Activated CD8-positive, alpha-beta T cell treated with anti-CD3 and anti-CD28 coated beads, Interleukin-2, amount 10 ng/mL, durations not matched to agents 7 days and 5 days (primary cell): ENCODE measurements around the gene ACTRT2. TPM values are rescaled to one million over a fixed set of nuclear protein-coding genes. Genes with fewer than 3 reads are reported as not detected.

Experiments
- ATAC-seq: fragments of 150-1000 bp; cut with Tn5 transposase; one replicate; pipeline ENCODE4 v1.10.0; 2021; ENCODE audit warnings: moderate library complexity
- CTCF ChIA-PET: fragments of 350-600 bp; sonication (Branson Sonifier 250); formaldehyde crosslinking; loops from one replicate; lab custom pipeline; 2021; ENCODE audit warnings: antibody characterized with exemption; lab: Charles Lee
- POLR2A ChIA-PET: fragments of 350-600 bp; sonication (Branson Sonifier 250); formaldehyde crosslinking; loops from one replicate; lab custom pipeline; 2021; ENCODE audit warnings: antibody characterized with exemption; lab: Charles Lee
- DNase-seq: peaks from one replicate; pipeline ENCODE4 v3.0.0-alpha.2; 2020
- H3K27ac Mint-ChIP-seq: one replicate; pipeline ENCODE4 v1.8.0; 2021; ENCODE audit warnings: mild to moderate bottlenecking, mixed read lengths
- H3K27me3 Mint-ChIP-seq: one replicate; pipeline ENCODE4 v1.8.0; 2021; ENCODE audit warnings: low read depth, mixed read lengths
- H3K36me3 Mint-ChIP-seq: one replicate; pipeline ENCODE4 v1.8.0; 2021; ENCODE audit warnings: low read depth, mixed read lengths
- H3K4me1 Mint-ChIP-seq: one replicate; pipeline ENCODE4 v1.8.0; 2021; ENCODE audit warnings: low read depth, mixed read lengths
- H3K4me3 Mint-ChIP-seq: one replicate; pipeline ENCODE4 v1.8.0; 2021; ENCODE audit warnings: mild to moderate bottlenecking, mixed read lengths
- H3K9me3 Mint-ChIP-seq: one replicate; pipeline ENCODE4 v1.8.0; 2022; ENCODE audit warnings: mixed read lengths; ENCODE audit not compliant: insufficient read depth
- total RNA-seq, 2 experiments: library from RNA; stranded (reverse); gene quantifications; one replicate each; pipeline ENCODE4 v1.2.3, GENCODE V29; 2021

Gene ACTRT2
- total RNA-seq, 2 experiments from 2014 or later: not detected

DNA sequence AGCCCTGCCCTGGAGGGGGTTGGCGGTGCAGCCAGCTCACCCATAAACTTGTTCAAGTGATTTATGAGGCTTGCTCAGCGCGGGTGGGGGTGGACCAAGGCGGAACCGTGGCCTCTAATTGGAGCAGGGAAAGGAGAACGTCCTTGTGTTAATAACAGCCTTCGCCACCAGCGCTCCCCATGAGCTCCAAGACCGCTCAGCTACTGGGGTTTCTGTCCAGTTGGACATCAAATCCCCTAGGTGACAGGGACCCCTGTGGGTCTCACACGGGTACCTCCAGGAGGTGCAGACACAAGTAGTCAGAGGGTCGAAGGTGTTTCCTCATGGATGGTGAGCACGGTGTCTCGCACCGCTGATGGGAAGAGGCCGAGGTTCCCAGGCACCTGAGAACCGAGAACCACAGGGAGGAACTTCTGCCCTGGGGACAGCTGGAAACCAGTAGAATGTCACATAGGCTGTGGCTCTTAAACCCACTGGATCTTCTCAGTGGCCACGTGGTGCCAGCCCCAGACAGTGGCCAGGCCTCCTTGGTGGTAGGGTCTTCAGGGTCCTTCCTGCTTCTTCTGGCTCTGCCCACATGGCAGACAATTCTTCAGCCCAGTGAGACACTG, 3.7 kb upstream of the ACTRT2 start:
- ChIA-PET CTCF (no interaction called here), POLR2A (no interaction called here)
- Mint-ChIP-seq H3K27ac (no peak overlapping the region), H3K4me3 (no peak overlapping the region), H3K4me1 (no peaks in the 10 kb centered on the region), H3K9me3 (no peaks in the 10 kb centered on the region), H3K36me3 (no peaks in the 10 kb centered on the region), H3K27me3 (no peaks in the 10 kb centered on the region)
- no peak for ATAC-seq
- DNase-seq: no peak

DNA sequence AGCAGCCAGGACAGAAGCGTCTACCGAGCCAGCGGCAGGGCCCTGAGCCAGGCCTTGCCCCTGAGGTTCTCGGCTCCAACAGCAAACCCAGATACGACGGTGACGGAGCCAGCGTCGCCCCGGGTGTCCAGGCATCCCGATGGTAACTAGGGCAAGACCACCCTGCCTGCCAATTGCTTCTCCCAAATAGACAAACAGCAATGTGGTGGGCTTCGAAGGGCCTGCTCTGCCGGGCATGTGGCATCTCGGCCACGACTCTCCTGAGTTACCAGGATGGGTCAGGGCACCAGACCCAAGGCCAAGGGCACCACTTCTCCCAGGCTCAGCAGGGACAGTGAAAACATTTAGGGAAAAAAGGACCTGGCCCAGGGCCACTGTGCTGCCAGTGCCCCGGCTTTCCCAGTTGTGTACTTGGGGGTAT, 3.2 kb upstream of the ACTRT2 start:
- no peaks in the 10 kb centered on the region for H3K9me3 Mint-ChIP-seq
- no peak for ATAC-seq

DNA sequence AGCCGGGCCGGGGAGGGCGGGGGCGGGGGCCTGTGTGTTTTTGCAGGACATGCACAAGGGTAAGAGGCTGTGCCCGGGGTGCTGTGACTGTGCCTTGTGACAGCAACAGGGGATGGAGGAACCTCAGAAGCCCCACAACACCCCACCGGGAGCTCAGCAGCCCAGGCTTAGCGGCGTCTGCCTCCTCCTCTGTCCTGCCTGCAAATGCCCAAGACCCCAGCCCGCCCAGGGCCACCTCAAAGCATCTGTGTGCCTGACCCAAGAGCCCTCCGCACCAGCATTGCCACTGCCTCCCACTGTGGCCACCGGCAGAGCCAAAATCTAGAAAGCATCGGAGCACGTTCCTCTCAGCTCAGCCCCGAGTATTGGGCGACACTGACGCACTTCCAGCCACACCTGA, 2.7 kb upstream of the ACTRT2 start:
- Mint-ChIP-seq H3K27me3 (no peaks in the 10 kb centered on the region), H3K27ac (no peak overlapping the region), H3K4me1 (no peaks in the 10 kb centered on the region), H3K36me3 (no peaks in the 10 kb centered on the region), H3K4me3 (no peak overlapping the region), H3K9me3 (no peaks in the 10 kb centered on the region)
- DNase-seq (no peak), ATAC-seq (no peak)
- CTCF ChIA-PET: no interaction called here
- POLR2A ChIA-PET: interaction anchor here (0.6 kb wide), 1 partner anchor 410 kb away, joined by 3 read pairs; no protein-coding TSS in a partner anchor

More for the DNA sequence above, 3.2 kb upstream of the ACTRT2 start:
- H3K4me1 Mint-ChIP-seq: no peaks in the 10 kb centered on the region
- no peak for DNase-seq
- H3K27me3 Mint-ChIP-seq: no peaks in the 10 kb centered on the region
- no peak overlapping the region for H3K4me3 Mint-ChIP-seq
- ChIA-PET CTCF (no interaction called here), POLR2A (interaction anchor here (0.6 kb wide), 1 partner anchor 410 kb away, joined by 3 read pairs; no protein-coding TSS in a partner anchor)
- H3K36me3 Mint-ChIP-seq: no peaks in the 10 kb centered on the region
- no peak overlapping the region for H3K27ac Mint-ChIP-seq

DNA sequence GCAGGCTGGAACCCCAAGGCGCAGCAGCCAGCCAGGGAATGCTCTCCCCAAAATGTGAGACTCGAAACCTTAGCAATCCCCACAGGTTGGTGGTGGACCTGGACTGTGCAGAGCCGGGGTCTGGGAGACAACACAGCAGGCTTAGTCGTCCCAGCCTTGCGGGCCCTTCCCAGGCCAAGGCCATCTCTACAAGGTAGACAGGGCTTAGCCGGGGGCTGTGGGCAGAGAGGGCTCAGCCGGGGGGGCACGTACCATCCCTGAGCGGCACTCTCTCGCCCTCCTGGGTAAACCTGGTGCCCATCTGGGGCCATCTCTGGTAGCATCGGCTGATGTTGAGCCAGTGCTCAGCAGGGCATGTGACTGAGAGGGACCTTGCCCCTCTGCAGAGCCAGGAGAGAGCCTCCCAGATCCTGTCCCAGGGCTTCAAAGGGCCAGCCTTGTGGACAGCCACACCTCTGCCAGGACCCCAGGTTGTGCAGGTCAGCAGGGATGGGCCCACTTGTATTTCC, 2.2 kb upstream of the ACTRT2 start:
- H3K36me3 Mint-ChIP-seq: no peaks in the 10 kb centered on the region
- H3K9me3 Mint-ChIP-seq: no peaks in the 10 kb centered on the region
- no peaks in the 10 kb centered on the region for H3K4me1 Mint-ChIP-seq
- POLR2A ChIA-PET: interaction anchor here (0.6 kb wide), 1 partner anchor 409 kb away, joined by 3 read pairs; no protein-coding TSS in a partner anchor
- CTCF ChIA-PET: no interaction called here
- DNase-seq (no peak), ATAC-seq (no peak)
- no peak overlapping the region for H3K4me3 Mint-ChIP-seq
- H3K27me3 Mint-ChIP-seq: no peaks in the 10 kb centered on the region
- no peak overlapping the region for H3K27ac Mint-ChIP-seq

DNA sequence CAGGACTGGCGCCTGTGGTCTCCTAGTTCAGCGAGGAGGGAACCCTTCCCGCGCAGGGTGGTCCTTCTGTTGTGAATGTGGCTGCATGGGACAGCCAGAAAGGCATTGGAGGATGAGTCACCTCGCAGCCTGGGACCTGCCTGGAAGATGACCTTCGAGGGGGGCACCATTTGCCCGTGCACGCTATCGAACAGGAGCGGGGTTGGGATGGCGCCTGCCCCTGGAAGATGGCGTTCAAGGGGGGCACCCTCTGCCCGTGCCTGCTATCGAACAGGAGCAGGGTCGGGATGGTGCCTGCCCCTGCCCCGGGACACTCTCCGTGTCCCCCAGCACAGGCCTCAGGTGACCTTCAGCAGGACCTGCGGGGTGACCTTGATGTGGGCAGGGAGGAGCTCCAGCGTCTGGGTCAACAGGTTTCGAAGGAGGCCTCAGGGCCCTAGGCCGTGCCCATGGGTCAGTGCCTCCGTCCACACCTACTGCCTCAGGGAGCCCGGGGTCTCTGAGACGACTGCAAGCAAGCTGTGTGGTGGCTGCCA, 1.7 kb upstream of the ACTRT2 start:
- DNase-seq (no peak), ATAC-seq (no peak)
- ChIA-PET CTCF (no interaction called here), POLR2A (no interaction called here)
- no peak overlapping the region for H3K27ac Mint-ChIP-seq
- no peaks in the 10 kb centered on the region for H3K9me3 Mint-ChIP-seq
- no peak overlapping the region for H3K4me3 Mint-ChIP-seq
- H3K4me1 Mint-ChIP-seq: no peaks in the 10 kb centered on the region
- H3K27me3 Mint-ChIP-seq: no peaks in the 10 kb centered on the region
- no peaks in the 10 kb centered on the region for H3K36me3 Mint-ChIP-seq

DNA sequence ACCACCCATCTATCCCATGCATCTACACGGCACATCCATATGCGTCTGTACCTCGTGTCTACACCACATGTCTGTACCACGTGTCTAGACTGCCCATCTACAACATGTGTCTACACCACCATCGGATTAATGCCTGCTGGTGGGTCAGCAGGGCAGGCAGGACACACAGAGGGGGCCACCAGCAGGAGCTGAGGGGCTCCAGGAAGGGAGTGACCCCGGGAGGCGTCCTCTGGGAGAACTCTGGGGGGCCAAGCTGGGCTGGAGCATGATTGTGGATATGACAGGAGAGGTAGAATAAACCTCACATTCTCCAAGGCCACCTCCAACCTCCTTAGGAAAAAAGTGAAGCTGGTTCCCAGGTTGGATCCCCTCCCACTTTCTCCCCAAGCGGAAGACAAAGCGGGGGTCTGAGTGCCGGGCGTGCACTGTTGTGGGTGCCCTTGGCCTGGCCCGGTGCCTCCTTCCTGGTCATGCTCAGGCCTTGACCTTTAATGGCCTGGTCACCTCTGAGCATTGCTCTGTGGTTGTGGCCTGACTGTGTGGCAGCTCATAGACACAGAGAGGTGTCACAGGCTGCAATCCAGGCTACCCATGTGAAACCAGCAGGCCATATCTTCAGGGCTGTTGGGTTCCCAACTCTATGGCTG, 881 bp upstream of the ACTRT2 start:
- no peak overlapping the region for H3K27ac Mint-ChIP-seq
- ChIA-PET CTCF (no interaction called here), POLR2A (no interaction called here)
- no peak overlapping the region for H3K4me3 Mint-ChIP-seq
- ATAC-seq: no peak
- DNase-seq: no peak
- no peaks in the 10 kb centered on the region for H3K36me3 Mint-ChIP-seq
- no peaks in the 10 kb centered on the region for H3K27me3 Mint-ChIP-seq
- no peaks in the 10 kb centered on the region for H3K4me1 Mint-ChIP-seq
- H3K9me3 Mint-ChIP-seq: no peaks in the 10 kb centered on the region

DNA sequence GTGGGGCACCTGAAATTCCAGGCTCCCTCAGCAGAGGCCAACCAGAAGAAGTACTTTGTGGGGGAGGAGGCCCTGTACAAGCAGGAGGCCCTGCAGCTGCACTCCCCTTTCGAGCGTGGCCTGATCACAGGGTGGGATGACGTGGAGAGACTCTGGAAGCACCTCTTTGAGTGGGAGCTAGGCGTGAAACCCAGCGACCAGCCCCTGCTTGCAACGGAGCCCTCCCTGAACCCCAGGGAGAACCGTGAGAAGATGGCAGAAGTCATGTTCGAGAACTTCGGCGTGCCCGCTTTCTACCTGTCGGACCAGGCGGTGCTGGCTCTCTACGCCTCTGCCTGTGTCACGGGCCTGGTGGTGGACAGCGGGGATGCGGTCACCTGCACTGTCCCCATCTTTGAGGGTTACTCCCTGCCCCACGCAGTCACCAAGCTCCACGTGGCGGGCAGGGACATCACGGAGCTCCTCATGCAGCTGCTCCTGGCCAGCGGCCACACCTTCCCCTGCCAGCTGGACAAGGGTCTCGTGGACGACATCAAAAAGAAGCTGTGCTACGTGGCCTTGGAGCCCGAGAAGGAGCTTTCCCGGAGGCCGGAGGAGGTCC, 634 bp downstream of the ACTRT2 start:
- no peak overlapping the region for H3K27ac Mint-ChIP-seq
- no peaks in the 10 kb centered on the region for H3K4me1 Mint-ChIP-seq
- H3K4me3 Mint-ChIP-seq: no peak overlapping the region
- H3K27me3 Mint-ChIP-seq: no peaks in the 10 kb centered on the region
- CTCF ChIA-PET: no interaction called here
- H3K9me3 Mint-ChIP-seq: no peaks in the 10 kb centered on the region
- POLR2A ChIA-PET: no interaction called here
- no peak for DNase-seq
- no peak for ATAC-seq
- H3K36me3 Mint-ChIP-seq: no peaks in the 10 kb centered on the region

DNA sequence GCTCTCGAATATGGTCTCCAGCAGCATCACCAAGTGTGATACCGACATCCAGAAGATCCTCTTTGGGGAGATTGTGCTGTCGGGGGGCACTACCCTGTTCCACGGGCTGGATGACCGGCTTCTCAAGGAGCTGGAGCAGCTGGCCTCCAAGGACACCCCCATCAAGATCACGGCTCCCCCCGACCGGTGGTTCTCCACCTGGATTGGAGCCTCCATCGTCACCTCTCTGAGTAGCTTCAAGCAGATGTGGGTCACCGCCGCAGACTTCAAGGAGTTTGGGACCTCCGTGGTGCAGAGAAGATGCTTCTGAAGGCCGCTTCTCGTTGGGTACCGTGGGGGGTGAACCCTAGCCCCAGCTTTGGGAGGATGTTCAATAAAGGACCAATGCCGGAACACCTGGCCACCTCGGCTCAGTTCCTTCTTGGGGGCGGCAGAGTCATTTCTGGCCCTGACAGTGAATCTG, 1.3 kb downstream of the ACTRT2 start:
- Mint-ChIP-seq H3K27me3 (no peaks in the 10 kb centered on the region), H3K9me3 (no peaks in the 10 kb centered on the region), H3K4me1 (no peaks in the 10 kb centered on the region), H3K4me3 (no peak overlapping the region), H3K36me3 (no peaks in the 10 kb centered on the region), H3K27ac (no peak overlapping the region)
- ChIA-PET CTCF (no interaction called here), POLR2A (no interaction called here)
- ATAC-seq (no peak), DNase-seq (no peak)

DNA sequence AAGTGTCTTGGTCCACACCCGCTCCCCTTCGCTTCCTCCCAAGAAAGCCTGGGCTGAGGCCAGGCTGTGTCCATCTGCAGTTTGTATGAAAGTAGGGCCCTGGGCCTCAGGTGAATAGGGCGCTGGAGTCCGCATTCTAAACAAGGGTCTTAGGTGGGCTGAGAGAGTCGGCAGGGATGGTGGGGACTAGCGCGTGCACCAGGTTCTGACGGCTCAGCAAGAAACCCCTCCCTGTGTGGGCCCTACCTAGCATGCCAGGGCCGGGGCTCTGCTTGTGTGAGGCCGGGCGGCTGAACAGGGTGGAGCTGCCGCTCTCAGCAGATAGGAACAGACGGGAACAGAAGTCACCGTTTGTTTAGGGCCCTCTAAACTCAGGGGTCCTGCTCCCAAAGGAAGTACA, 1.7 kb downstream of the ACTRT2 start:
- H3K36me3 Mint-ChIP-seq: no peaks in the 10 kb centered on the region
- no peaks in the 10 kb centered on the region for H3K4me1 Mint-ChIP-seq
- no peaks in the 10 kb centered on the region for H3K27me3 Mint-ChIP-seq
- POLR2A ChIA-PET: no interaction called here
- no peak overlapping the region for H3K27ac Mint-ChIP-seq
- H3K4me3 Mint-ChIP-seq: no peak overlapping the region
- CTCF ChIA-PET: no interaction called here
- no peaks in the 10 kb centered on the region for H3K9me3 Mint-ChIP-seq
- ATAC-seq: no peak
- DNase-seq: no peak

DNA sequence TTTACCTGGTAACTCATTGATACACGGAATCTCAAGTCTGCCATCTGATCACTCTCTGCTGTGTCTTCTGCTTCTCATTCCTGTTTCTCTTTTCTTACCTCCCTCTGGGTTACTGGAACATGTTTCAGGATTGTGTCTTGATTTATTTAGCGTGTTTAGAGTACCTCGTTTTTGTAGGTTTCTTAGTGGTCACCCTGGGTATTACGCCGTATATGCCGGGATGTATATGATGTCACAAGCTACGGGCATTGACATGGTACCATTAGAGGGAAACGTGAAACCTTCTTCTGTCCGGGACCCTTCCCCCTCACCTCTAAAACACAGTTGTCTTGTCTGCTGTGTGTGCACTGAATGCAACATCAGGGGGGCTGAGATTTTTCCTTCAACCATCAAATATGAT, 2.8 kb downstream of the ACTRT2 start:
- DNase-seq (no peak), ATAC-seq (no peak)
- Mint-ChIP-seq H3K27me3 (no peaks in the 10 kb centered on the region), H3K4me1 (no peaks in the 10 kb centered on the region), H3K4me3 (no peak overlapping the region), H3K27ac (no peak overlapping the region), H3K36me3 (no peaks in the 10 kb centered on the region), H3K9me3 (no peaks in the 10 kb centered on the region)
- CTCF ChIA-PET: interaction anchor here (0.9 kb wide), 1 partner anchor 11 kb away, joined by 3 read pairs; no protein-coding TSS in a partner anchor
- POLR2A ChIA-PET: no interaction called here

DNA sequence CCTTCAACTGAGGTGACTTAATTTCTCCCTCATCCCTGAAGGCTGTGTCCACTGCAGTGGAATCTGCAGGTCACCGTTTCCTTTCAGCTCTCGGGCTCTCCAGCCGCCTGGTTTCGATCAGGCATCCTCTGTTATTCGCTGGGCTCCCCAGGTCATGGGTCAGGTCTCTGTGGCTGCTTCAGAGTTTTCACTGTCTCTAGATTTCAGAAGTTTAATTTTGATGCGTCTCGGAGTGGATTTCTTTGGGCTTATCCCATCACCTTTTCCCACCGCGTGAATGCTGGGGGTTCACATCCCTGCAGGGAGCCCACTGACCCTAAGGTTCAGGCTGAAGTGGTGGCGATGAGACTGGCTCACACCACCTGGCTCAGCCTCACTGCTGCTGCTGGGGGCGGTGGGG, 3.3 kb downstream of the ACTRT2 start:
- no peaks in the 10 kb centered on the region for H3K27me3 Mint-ChIP-seq
- H3K36me3 Mint-ChIP-seq: no peaks in the 10 kb centered on the region
- DNase-seq (no peak), ATAC-seq (no peak)
- CTCF ChIA-PET: interaction anchor here (0.9 kb wide), 1 partner anchor 11 kb away, joined by 3 read pairs; no protein-coding TSS in a partner anchor
- no peaks in the 10 kb centered on the region for H3K9me3 Mint-ChIP-seq
- POLR2A ChIA-PET: no interaction called here
- no peak overlapping the region for H3K27ac Mint-ChIP-seq
- H3K4me3 Mint-ChIP-seq: no peak overlapping the region
- H3K4me1 Mint-ChIP-seq: no peaks in the 10 kb centered on the region

DNA sequence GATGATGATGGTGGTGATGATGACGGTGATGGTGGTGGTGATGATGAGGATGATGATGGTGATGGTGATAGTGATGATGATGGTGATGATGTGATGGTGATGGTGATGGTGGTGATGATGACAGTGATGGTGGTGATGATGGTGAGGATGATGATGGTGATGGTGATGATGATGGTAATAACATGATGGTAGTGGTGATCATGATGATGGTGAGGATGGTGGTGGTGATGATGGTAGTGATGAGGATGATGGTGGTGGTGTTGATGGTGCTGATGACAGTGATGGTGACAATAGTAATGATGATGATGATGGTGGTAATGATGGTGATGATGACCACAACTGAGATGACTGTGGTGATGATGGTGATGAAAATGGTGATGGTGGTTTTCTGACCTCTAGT, 4.9 kb downstream of the ACTRT2 start:
- H3K27me3 Mint-ChIP-seq: no peaks in the 10 kb centered on the region
- no peaks in the 10 kb centered on the region for H3K4me1 Mint-ChIP-seq
- CTCF ChIA-PET: no interaction called here
- H3K4me3 Mint-ChIP-seq: no peak overlapping the region
- POLR2A ChIA-PET: no interaction called here
- no peaks in the 10 kb centered on the region for H3K36me3 Mint-ChIP-seq
- no peaks in the 10 kb centered on the region for H3K9me3 Mint-ChIP-seq
- no peak overlapping the region for H3K27ac Mint-ChIP-seq
- DNase-seq: no peak
- ATAC-seq: no peak
